Osteoblast (primary cell): ENCODE results near the gene DCC. TPM values are rescaled to one million over a fixed set of nuclear protein-coding genes. Genes with fewer than 3 reads are reported as not detected.

Experiments
- DNase-seq: peaks from one replicate; pipeline ENCODE4 v3.0.0; 2011; ENCODE audit warnings: low spot score, mixed read lengths; ENCODE audit not compliant: insufficient read length; ENCODE audit errors: missing footprints
- H2AFZ ChIP-seq: 2 replicates; pipeline ENCODE4 v1.6.0; 2011; ENCODE audit warnings: mild to moderate bottlenecking, low read length
- H3K27ac ChIP-seq: 2 replicates; pipeline ENCODE4 v1.5.1; 2011; ENCODE audit warnings: mild to moderate bottlenecking, low read depth, low read length, moderate library complexity
- H3K27me3 ChIP-seq: 2 replicates; pipeline ENCODE4 v1.6.0; 2012; ENCODE audit warnings: mild to moderate bottlenecking, control low read depth, inconsistent platforms, low read length, moderate library complexity; ENCODE audit not compliant: insufficient read depth
- H3K36me3 ChIP-seq: 2 replicates; pipeline ENCODE4 v1.5.1; 2011; ENCODE audit warnings: mild to moderate bottlenecking, low read length, control low read depth, moderate library complexity; ENCODE audit not compliant: insufficient read depth
- H3K4me1 ChIP-seq: 2 replicates; pipeline ENCODE4 v1.5.1; 2011; ENCODE audit warnings: mild to moderate bottlenecking, low read length, control low read depth, moderate library complexity; ENCODE audit not compliant: insufficient read depth
- H3K4me2 ChIP-seq: 2 replicates; pipeline ENCODE4 v1.6.0; 2011; ENCODE audit warnings: mild to moderate bottlenecking, low read length; ENCODE audit not compliant: insufficient read depth
- H3K4me3 ChIP-seq: fragments of 200-600 bp; sonication (generic); 3 replicates; pipeline ENCODE4 v1.5.1; 2012; ENCODE audit warnings: mild to moderate bottlenecking, low read length, inconsistent platforms; ENCODE audit not compliant: insufficient read depth
- H3K79me2 ChIP-seq: 2 replicates; pipeline ENCODE4 v1.6.0; 2012; ENCODE audit warnings: mild to moderate bottlenecking, low read length, control low read depth, inconsistent platforms; ENCODE audit not compliant: insufficient read depth
- H3K9me3 ChIP-seq: 2 replicates; pipeline ENCODE4 v1.5.1; 2011; ENCODE audit warnings: low read depth, low read length, control low read depth
- H4K20me1 ChIP-seq: 2 replicates; pipeline ENCODE4 v1.6.0; 2012; ENCODE audit warnings: mild to moderate bottlenecking, low read length, control low read depth; ENCODE audit not compliant: insufficient read depth
- total RNA-seq: library from RNA; depleted of rRNA; stranded (reverse); fragments of >200 nt; gene quantifications from 2 replicates; pipeline ENCODE4 v1.2.3, GENCODE V29; 2012
- TF ChIP-seq, protein P1 (sequence below): IDR thresholded peaks from 2 replicates; pipeline ENCODE4 v1.5.1; 2011; ENCODE audit warnings: mild to moderate bottlenecking, low read depth, low read length, moderate library complexity; ENCODE audit errors: extremely low read depth

DCC gene
- total RNA-seq, 1 donor = not detected

DNA sequence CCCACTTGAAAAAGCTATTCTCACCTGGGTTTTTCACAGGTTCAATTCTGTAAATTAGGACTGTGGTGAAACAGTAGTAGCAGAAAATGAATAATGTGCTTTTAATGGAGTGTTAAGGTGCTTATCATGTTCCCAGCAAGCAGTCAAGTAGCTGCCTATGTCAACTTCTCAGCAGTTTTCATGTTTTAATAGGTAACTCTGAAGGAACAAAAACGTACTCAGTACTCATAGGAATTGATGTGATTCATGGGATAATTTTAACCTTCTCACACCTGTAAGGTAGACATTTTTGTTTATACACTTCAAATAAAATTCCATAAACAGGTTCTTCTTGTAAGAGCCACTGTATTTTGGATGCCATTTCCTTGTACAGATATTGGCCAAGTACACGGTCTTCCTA is 1082.9 kb downstream of the DCC start:
- H4K20me1 ChIP-seq = no peaks in the 10 kb centered on the region
- no peak overlapping the region for H3K27ac ChIP-seq
- H3K9me3 ChIP-seq = no peaks in the 10 kb centered on the region
- H3K27me3 ChIP-seq = no peaks in the 10 kb centered on the region
- no peaks in the 10 kb centered on the region for H3K79me2 ChIP-seq
- H3K4me1 ChIP-seq = no peaks in the 10 kb centered on the region
- no peak overlapping the region for H2AFZ ChIP-seq
- no peak overlapping the region for H3K4me2 ChIP-seq
- DNase-seq = no peak
- H3K36me3 ChIP-seq = no peaks in the 10 kb centered on the region
- TF ChIP-seq, protein P1, sequence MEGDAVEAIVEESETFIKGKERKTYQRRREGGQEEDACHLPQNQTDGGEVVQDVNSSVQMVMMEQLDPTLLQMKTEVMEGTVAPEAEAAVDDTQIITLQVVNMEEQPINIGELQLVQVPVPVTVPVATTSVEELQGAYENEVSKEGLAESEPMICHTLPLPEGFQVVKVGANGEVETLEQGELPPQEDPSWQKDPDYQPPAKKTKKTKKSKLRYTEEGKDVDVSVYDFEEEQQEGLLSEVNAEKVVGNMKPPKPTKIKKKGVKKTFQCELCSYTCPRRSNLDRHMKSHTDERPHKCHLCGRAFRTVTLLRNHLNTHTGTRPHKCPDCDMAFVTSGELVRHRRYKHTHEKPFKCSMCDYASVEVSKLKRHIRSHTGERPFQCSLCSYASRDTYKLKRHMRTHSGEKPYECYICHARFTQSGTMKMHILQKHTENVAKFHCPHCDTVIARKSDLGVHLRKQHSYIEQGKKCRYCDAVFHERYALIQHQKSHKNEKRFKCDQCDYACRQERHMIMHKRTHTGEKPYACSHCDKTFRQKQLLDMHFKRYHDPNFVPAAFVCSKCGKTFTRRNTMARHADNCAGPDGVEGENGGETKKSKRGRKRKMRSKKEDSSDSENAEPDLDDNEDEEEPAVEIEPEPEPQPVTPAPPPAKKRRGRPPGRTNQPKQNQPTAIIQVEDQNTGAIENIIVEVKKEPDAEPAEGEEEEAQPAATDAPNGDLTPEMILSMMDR = no peak
- H3K4me3 ChIP-seq = no peak overlapping the region

DNA sequence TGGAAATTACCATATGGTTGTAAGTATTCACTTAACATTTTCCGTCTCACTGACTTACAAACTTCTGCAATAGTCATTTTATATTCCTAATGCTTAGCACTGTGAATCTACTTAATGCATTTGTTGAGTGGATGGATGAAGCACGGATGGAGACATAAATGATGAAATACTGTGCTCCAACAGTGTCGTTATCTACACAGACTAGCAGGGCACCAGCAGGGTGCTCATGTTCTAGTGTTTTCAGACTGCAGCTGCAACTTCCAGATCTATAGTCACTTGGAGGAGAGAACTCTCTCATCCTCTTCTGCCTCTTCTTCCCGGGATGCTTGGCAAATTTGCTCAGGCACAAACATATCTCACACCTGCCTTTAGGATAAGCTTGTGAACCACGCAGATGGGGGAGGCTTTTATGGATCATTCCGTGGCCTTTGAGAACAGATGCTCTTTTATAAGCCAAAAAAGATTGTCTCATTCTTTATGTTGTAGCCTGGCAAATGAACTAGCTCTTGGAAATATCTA is 1086.7 kb downstream of the DCC start:
- TF ChIP-seq, protein P1 = no peak
- H3K79me2 ChIP-seq = no peaks in the 10 kb centered on the region
- no peak overlapping the region for H3K27ac ChIP-seq
- no peaks in the 10 kb centered on the region for H3K4me1 ChIP-seq
- H3K27me3 ChIP-seq = no peaks in the 10 kb centered on the region
- no peaks in the 10 kb centered on the region for H3K9me3 ChIP-seq
- no peak overlapping the region for H2AFZ ChIP-seq
- no peaks in the 10 kb centered on the region for H4K20me1 ChIP-seq
- no peak overlapping the region for H3K4me2 ChIP-seq
- H3K36me3 ChIP-seq = no peaks in the 10 kb centered on the region
- H3K4me3 ChIP-seq = no peak overlapping the region
- no peak for DNase-seq

- no peak for DNase-seq
- Histone ChIP-seq H3K79me2 (no peaks in the 10 kb centered on the region), H3K4me2 (no peak overlapping the region), H3K9me3 (no peaks in the 10 kb centered on the region), H3K4me3 (no peak overlapping the region), H3K4me1 (no peaks in the 10 kb centered on the region), H4K20me1 (no peaks in the 10 kb centered on the region), H2AFZ (no peak overlapping the region), H3K36me3 (no peaks in the 10 kb centered on the region), H3K27me3 (no peaks in the 10 kb centered on the region), H3K27ac (no peak overlapping the region)
- TF ChIP-seq, protein P1 = no peak
Measured at GRCh38 chr18:53441761-53442414, 1101.9 kb downstream of the DCC start.

GRCh38 chr18:53442415-53442783 is 1102.4 kb downstream of the DCC start:
- Histone ChIP-seq H3K36me3 (no peaks in the 10 kb centered on the region), H3K9me3 (no peaks in the 10 kb centered on the region), H3K79me2 (no peaks in the 10 kb centered on the region), H2AFZ (no peak overlapping the region), H3K4me2 (no peak overlapping the region), H3K4me3 (no peak overlapping the region), H3K27ac (no peak overlapping the region), H3K4me1 (no peaks in the 10 kb centered on the region), H4K20me1 (no peaks in the 10 kb centered on the region), H3K27me3 (no peaks in the 10 kb centered on the region)
- TF ChIP-seq, protein P1 = no peak
- DNase-seq = no peak
